Endothelial cell of umbilical vein (primary cell): ENCODE data around the gene CHST12. TPM values are rescaled to one million over a fixed set of nuclear protein-coding genes. Genes with fewer than 3 reads are reported as not detected.
"Not testable (repeated sequence)": the region's sequence is repeated elsewhere in the genome, so short reads cannot be mapped to it uniquely, and the experiment has no call there.

Source experiments
- BruUV-seq: library from RNA; stranded (reverse); fragments of 400-500 nt; replicated peaks from 2 replicates; lab custom pipeline; 2021; lab: Mats Ljungman, UMichigan
- CTCF ChIA-PET: fragments of 300-600, 350-600 bp; sonication (Branson Sonifier 250); formaldehyde crosslinking; loops from one replicate; lab custom pipeline; 2021; ENCODE audit warnings: antibody characterized with exemption, inconsistent platforms; lab: Charles Lee
- POLR2A ChIA-PET: fragments of 300-600, 350-600 bp; sonication (Branson Sonifier 250); formaldehyde crosslinking; loops from one replicate; lab custom pipeline; 2021; ENCODE audit warnings: antibody characterized with exemption, inconsistent platforms; lab: Charles Lee
- DNase-seq: peaks from one replicate; pipeline ENCODE4 v3.0.0-alpha.2; 2011; ENCODE audit warnings: low read depth, low spot score
- FAIRE-seq: peaks from 2 replicates; lab custom pipeline; 2011; peaks lifted over from hg19 to GRCh38; lab: Jason Lieb, UNC
- H2AFZ ChIP-seq: 2 replicates; pipeline ENCODE4 v1.6.0; 2012; ENCODE audit warnings: low read depth, low read length, control low read depth, inconsistent platforms
- H3K27ac ChIP-seq: 2 replicates; pipeline ENCODE4 v1.5.1; 2011; ENCODE audit warnings: low read depth, mild to moderate bottlenecking, control low read depth, low read length, moderate library complexity; ENCODE audit not compliant: insufficient read depth
- H3K27me3 ChIP-seq, 2 experiments: 2 replicates each; pipeline versions ENCODE4 v1.6.0 to v1.6.1; 2011; ENCODE audit warnings: low read length in 2 of 2, mixed read lengths in 1 of 2; ENCODE audit not compliant: control insufficient read depth in 2 of 2, insufficient read depth in 2 of 2
- H3K36me3 ChIP-seq, 2 experiments: 2 replicates in 1 of 2; 3 replicates in 1 of 2; pipeline ENCODE4 v1.5.1; 2011; ENCODE audit warnings: low read length in 2 of 2, mild to moderate bottlenecking in 1 of 2, moderate library complexity in 1 of 2; ENCODE audit not compliant: control insufficient read depth in 2 of 2, insufficient read depth in 2 of 2; ENCODE audit errors: extremely low read depth in 1 of 2
- H3K4me1 ChIP-seq: 3 replicates; pipeline ENCODE4 v1.5.1; 2011; ENCODE audit warnings: mild to moderate bottlenecking, low read length; ENCODE audit not compliant: control insufficient read depth, insufficient read depth; ENCODE audit errors: extremely low read depth
- H3K4me2 ChIP-seq: 2 replicates; pipeline ENCODE4 v1.6.1; 2011; ENCODE audit warnings: low read length, control low read depth, mixed read lengths; ENCODE audit not compliant: insufficient read depth
- H3K4me3 ChIP-seq, 3 experiments: fragments of 200-600 bp in 1 of 3; sonication (generic), shearing (Covaris generic) in 1 of 3; replicated peaks in 1 of 3; 2 replicates each; pipeline ENCODE4 v1.5.1; 2011 to 2016; ENCODE audit warnings: control low read depth in 3 of 3, low read length in 3 of 3, mild to moderate bottlenecking in 2 of 3, inconsistent platforms in 1 of 3, low read depth in 1 of 3, moderate library complexity in 1 of 3; ENCODE audit not compliant: insufficient read depth in 1 of 3
- H3K79me2 ChIP-seq: 2 replicates; pipeline ENCODE4 v1.6.0; 2012; ENCODE audit warnings: low read length, inconsistent platforms; ENCODE audit not compliant: control insufficient read depth, insufficient read depth
- H3K9ac ChIP-seq: replicated peaks from 2 replicates; pipeline ENCODE3; 2011; ENCODE audit warnings: low read length, control low read depth; ENCODE audit not compliant: insufficient read depth; ENCODE audit errors: extremely low read depth
- H3K9me1 ChIP-seq: replicated peaks from 3 replicates; pipeline ENCODE4 v1.6.0; 2011; ENCODE audit warnings: mild to moderate bottlenecking, low read length; ENCODE audit not compliant: control insufficient read depth, insufficient read depth; ENCODE audit errors: extremely low read depth
- H3K9me3 ChIP-seq: replicated peaks from 2 replicates; pipeline ENCODE4 v1.5.1; 2012; ENCODE audit warnings: low read length, inconsistent platforms; ENCODE audit not compliant: control insufficient read depth, insufficient read depth
- H4K20me1 ChIP-seq: replicated peaks from 2 replicates; pipeline ENCODE3; 2011; ENCODE audit warnings: mild to moderate bottlenecking, low read length; ENCODE audit not compliant: control insufficient read depth, insufficient read depth; ENCODE audit errors: extremely low read depth
- EZH2 ChIP-seq: IDR thresholded peaks from 2 replicates; pipeline ENCODE4 v1.6.1; 2012; ENCODE audit warnings: borderline replicate concordance, low read depth, mild to moderate bottlenecking, moderate library complexity, low read length, inconsistent platforms; ENCODE audit not compliant: severe bottlenecking
- FOS ChIP-seq: IDR thresholded peaks from 2 replicates; pipeline ENCODE4 v1.6.1; 2011; ENCODE audit warnings: mild to moderate bottlenecking, low read length, moderate library complexity, borderline replicate concordance; ENCODE audit not compliant: insufficient read depth
- GATA2 ChIP-seq: IDR thresholded peaks from 2 replicates; pipeline ENCODE4 v1.7.0; 2011; ENCODE audit warnings: low read depth, mild to moderate bottlenecking, moderate library complexity, mixed read lengths, low read length; ENCODE audit not compliant: insufficient read length, insufficient read depth
- JUN ChIP-seq: IDR thresholded peaks from 2 replicates; pipeline ENCODE4 v1.6.1; 2011; ENCODE audit warnings: borderline replicate concordance, low read depth; ENCODE audit not compliant: insufficient read length, insufficient read depth
- MYC ChIP-seq: IDR thresholded peaks from one replicate; pipeline ENCODE4 v1.6.1; 2011; ENCODE audit warnings: mild to moderate bottlenecking, low read depth, low read length
- POLR2A ChIP-seq: IDR thresholded peaks from 2 replicates; pipeline ENCODE4 v1.6.1; 2012; ENCODE audit warnings: low read depth, mild to moderate bottlenecking, control low read depth, low read length
- POLR2AphosphoS5 ChIP-seq: IDR thresholded peaks from 2 replicates; pipeline ENCODE4 v1.6.1; 2012; ENCODE audit warnings: low read depth, mild to moderate bottlenecking, control low read depth, low read length, moderate library complexity; ENCODE audit not compliant: insufficient read depth
- dilution Hi-C: fragments of 300-500 bp; cut with MboI; formaldehyde crosslinking; loops from one replicate; pipeline ENCODE4 v1.15.0; 2019; ENCODE audit warnings: low sequenced_read_pairs; ENCODE audit not compliant: extremely low pct_ligation_motif_present
- intact Hi-C: fragments of 100-400 bp; cut with micrococcal nuclease; formaldehyde crosslinking; loops from one replicate; pipeline ENCODE4 v1.10.0; 2022
- polyA plus RNA-seq, 4 experiments: library from polyadenylated mRNA; depleted of rRNA in 3 of 4; stranded (reverse) in 3 of 4; unstranded in 1 of 4; fragments of >200 nt; gene quantifications; 2 replicates each; pipeline versions ENCODE4 v1.2.1 to v1.2.3, GENCODE V29; 2011 to 2012; ENCODE audit warnings: missing spikeins in 1 of 4
- total RNA-seq: library from RNA; stranded (reverse); gene quantifications from 2 replicates; pipeline ENCODE4 v1.2.3, GENCODE V29; 2021
- TF ChIP-seq, protein P1 (sequence below), 2 donors: IDR thresholded peaks; 1 replicate in 1 of 2; 2 replicates in 1 of 2; pipeline ENCODE4 v1.5.1; 2011; ENCODE audit warnings: low read length in 2 of 2, mild to moderate bottlenecking in 2 of 2, moderate library complexity in 2 of 2, control low read depth in 1 of 2, inconsistent platforms in 1 of 2, low read depth in 1 of 2; ENCODE audit not compliant: insufficient read depth in 1 of 2; ENCODE audit errors: extremely low read depth in 1 of 2
- TF ChIP-seq, protein P2 (sequence below): IDR thresholded peaks from 2 replicates; pipeline ENCODE4 v1.6.1; 2011; ENCODE audit not compliant: insufficient read depth, insufficient read length

The CHST12 gene
- total and polyA plus RNA-seq, 2 donors (not counting 3 experiments of a cell fraction or from before 2014, with no cell fraction given): 30.2 to 52.6 TPM

DNA sequence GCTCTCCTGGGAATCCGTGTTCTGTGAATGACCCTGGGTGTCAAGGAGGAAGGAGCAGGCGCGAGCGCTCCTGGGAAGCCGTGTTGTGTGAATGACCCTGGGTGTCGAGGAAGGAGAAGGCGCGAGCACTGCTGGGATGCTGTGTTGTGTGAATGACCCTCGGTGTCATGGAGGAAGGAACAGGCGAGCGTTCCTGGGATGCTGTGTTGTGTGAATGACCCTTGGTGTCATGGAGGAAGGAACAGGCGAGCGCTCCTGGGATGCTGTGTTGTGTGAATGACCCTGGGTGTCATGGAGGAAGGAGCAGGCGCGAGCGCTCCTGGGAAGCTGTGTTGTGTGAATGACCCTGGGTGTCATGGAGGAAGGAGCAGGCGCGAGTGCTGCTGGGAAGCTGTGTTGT is 25.3 kb upstream of the CHST12 start:
- intact Hi-C loops, CTCF ChIA-PET, H3K9me3 ChIP-seq, H3K27ac ChIP-seq, H3K27me3 ChIP-seq, H3K9ac ChIP-seq, dilution Hi-C loops, H4K20me1 ChIP-seq, H3K4me2 ChIP-seq, BruUV-seq, DNase-seq, FAIRE-seq, H3K4me3 ChIP-seq, H2AFZ ChIP-seq, POLR2A ChIA-PET, H3K9me1 ChIP-seq, H3K4me1 ChIP-seq: not testable (repeated sequence)
- H3K36me3 ChIP-seq: peaks cover 13 to 60% of the 10 kb centered on the region in 2 experiments
- peaks cover 27% of the 10 kb centered on the region for H3K79me2 ChIP-seq

DNA sequence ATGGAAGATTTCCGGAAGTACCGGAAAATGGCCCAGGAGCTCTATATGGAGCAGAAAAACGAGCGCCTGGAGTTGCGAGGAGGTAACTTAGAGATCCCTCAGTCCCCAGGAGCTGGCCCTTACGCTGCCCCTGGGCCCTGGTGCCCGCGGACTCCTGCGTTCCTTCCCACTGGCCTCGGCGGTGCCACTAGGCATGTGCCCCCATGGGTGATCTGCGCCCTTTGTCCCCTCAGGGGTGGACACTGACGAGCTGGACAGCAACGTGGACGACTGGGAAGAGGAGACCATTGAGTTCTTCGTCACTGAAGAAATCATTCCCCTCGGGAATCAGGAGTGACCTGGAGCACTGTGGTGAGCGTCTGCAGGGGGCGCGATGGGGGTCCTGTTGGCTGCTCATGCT is 24.2 kb upstream of the CHST12 start:
- BruUV-seq: no TSS peak
- no peaks in the 10 kb centered on the region for H3K9me1 ChIP-seq

More for the DNA sequence above, 24.2 kb upstream of the CHST12 start:
- Histone ChIP-seq H3K4me1 (no peaks in the 10 kb centered on the region), H3K9me3 (no peaks in the 10 kb centered on the region), H3K79me2 (peaks cover 27% of the 10 kb centered on the region), H3K4me3 (no peak overlapping the region), H3K27ac (no peak overlapping the region), H3K27me3 (no peaks in the 10 kb centered on the region), H2AFZ (no peak overlapping the region), H3K4me2 (no peak overlapping the region), H3K36me3 (peaks cover 13 to 52% of the 10 kb centered on the region in 2 experiments), H4K20me1 (no peaks in the 10 kb centered on the region), H3K9ac (no peak overlapping the region)
- dilution Hi-C loops (no loop called here), intact Hi-C loops (no loop called here)
- DNase-seq (no peak), FAIRE-seq (no peak)
- TF ChIP-seq EZH2 (no peak), FOS (no peak), JUN (no peak), GATA2 (no peak), MYC (no peak), POLR2A (no peak), POLR2AphosphoS5 (no peak)
- TF ChIP-seq, protein P1, sequence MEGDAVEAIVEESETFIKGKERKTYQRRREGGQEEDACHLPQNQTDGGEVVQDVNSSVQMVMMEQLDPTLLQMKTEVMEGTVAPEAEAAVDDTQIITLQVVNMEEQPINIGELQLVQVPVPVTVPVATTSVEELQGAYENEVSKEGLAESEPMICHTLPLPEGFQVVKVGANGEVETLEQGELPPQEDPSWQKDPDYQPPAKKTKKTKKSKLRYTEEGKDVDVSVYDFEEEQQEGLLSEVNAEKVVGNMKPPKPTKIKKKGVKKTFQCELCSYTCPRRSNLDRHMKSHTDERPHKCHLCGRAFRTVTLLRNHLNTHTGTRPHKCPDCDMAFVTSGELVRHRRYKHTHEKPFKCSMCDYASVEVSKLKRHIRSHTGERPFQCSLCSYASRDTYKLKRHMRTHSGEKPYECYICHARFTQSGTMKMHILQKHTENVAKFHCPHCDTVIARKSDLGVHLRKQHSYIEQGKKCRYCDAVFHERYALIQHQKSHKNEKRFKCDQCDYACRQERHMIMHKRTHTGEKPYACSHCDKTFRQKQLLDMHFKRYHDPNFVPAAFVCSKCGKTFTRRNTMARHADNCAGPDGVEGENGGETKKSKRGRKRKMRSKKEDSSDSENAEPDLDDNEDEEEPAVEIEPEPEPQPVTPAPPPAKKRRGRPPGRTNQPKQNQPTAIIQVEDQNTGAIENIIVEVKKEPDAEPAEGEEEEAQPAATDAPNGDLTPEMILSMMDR (IDR thresholded peaks at IDR 0.05; ENCODE audit: extremely low read depth in 1 of 2, insufficient read depth in 1 of 2, low read depth in 1 of 2, low read length in 2 of 2): no peak
- TF ChIP-seq, protein P2, sequence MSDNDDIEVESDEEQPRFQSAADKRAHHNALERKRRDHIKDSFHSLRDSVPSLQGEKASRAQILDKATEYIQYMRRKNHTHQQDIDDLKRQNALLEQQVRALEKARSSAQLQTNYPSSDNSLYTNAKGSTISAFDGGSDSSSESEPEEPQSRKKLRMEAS: no peak
- CTCF ChIA-PET: interaction anchor here (1.1 to 1.4 kb wide), 2 partner anchors 15 to 90 kb away, joined by 3 to 6 read pairs; no protein-coding TSS in a partner anchor
- POLR2A ChIA-PET: no interaction called here
